AG04450 (cell line): ENCODE data around the gene RGS19. TPM values are rescaled to one million over a fixed set of nuclear protein-coding genes. Genes with fewer than 3 reads are reported as not detected.

Experiments used
- CTCF ChIA-PET: fragments of 300-600, 350-600 bp; formaldehyde crosslinking; extraction: SDS; loops from one replicate; lab custom pipeline; 2022; ENCODE audit warnings: antibody characterized with exemption, inconsistent platforms; lab: Charles Lee
- POLR2A ChIA-PET: fragments of 350-600 bp; formaldehyde crosslinking; extraction: SDS; loops from one replicate; lab custom pipeline; 2021; ENCODE audit warnings: antibody characterized with exemption, inconsistent platforms; lab: Yijun Ruan, JAX
- DNase-seq: peaks from one replicate; pipeline ENCODE4 v3.0.0-alpha.2; 2011; ENCODE audit warnings: low read depth, low spot score
- H3K27ac ChIP-seq: one replicate; pipeline ENCODE4 v1.5.1; 2012; ENCODE audit warnings: low read depth, low read length, control low read depth
- H3K27me3 ChIP-seq: one replicate; pipeline ENCODE4 v1.6.0; 2012; ENCODE audit warnings: low read length; ENCODE audit not compliant: control insufficient read depth, insufficient read depth
- H3K4me3 ChIP-seq: 2 replicates; pipeline ENCODE4 v1.5.1; 2011; ENCODE audit warnings: mild to moderate bottlenecking, low read depth, low read length, control low read depth
- H3K9me3 ChIP-seq: 2 replicates; pipeline ENCODE4 v1.5.1; 2012; ENCODE audit warnings: low read length; ENCODE audit not compliant: control insufficient read depth, insufficient read depth
- polyA plus RNA-seq: library from polyadenylated mRNA; depleted of rRNA; stranded (reverse); fragments of >200 nt; gene quantifications from 2 replicates; pipeline ENCODE4 v1.2.3, GENCODE V29; 2011
- TF ChIP-seq, protein P1 (sequence below): IDR thresholded peaks from 2 replicates; pipeline ENCODE4 v1.5.1; 2011; ENCODE audit warnings: low read depth, low read length, control low read depth, inconsistent platforms

Gene RGS19
- polyA plus RNA-seq, 1 experiment: 7.5 TPM

DNA sequence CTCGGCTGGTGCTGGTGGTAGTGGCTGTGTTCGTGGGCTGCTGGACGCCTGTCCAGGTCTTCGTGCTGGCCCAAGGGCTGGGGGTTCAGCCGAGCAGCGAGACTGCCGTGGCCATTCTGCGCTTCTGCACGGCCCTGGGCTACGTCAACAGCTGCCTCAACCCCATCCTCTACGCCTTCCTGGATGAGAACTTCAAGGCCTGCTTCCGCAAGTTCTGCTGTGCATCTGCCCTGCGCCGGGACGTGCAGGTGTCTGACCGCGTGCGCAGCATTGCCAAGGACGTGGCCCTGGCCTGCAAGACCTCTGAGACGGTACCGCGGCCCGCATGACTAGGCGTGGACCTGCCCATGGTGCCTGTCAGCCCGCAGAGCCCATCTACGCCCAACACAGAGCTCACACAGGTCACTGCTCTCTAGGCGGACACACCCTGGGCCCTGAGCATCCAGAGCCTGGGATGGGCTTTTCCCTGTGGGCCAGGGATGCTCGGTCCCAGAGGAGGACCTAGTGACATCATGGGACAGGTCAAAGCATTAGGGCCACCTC is 19.2 kb upstream of the RGS19 start:
- no peak for DNase-seq
- no peak overlapping the region for H3K4me3 ChIP-seq
- peaks cover 5% of the 10 kb centered on the region; the same call in 1 of the 2 replicates for H3K9me3 ChIP-seq
- ChIA-PET CTCF (no interaction called here), POLR2A (no interaction called here)
- TF ChIP-seq, protein P1, sequence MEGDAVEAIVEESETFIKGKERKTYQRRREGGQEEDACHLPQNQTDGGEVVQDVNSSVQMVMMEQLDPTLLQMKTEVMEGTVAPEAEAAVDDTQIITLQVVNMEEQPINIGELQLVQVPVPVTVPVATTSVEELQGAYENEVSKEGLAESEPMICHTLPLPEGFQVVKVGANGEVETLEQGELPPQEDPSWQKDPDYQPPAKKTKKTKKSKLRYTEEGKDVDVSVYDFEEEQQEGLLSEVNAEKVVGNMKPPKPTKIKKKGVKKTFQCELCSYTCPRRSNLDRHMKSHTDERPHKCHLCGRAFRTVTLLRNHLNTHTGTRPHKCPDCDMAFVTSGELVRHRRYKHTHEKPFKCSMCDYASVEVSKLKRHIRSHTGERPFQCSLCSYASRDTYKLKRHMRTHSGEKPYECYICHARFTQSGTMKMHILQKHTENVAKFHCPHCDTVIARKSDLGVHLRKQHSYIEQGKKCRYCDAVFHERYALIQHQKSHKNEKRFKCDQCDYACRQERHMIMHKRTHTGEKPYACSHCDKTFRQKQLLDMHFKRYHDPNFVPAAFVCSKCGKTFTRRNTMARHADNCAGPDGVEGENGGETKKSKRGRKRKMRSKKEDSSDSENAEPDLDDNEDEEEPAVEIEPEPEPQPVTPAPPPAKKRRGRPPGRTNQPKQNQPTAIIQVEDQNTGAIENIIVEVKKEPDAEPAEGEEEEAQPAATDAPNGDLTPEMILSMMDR: no peak
- peaks cover 31% of the 10 kb centered on the region for H3K27me3 ChIP-seq
- no peak overlapping the region for H3K27ac ChIP-seq

DNA sequence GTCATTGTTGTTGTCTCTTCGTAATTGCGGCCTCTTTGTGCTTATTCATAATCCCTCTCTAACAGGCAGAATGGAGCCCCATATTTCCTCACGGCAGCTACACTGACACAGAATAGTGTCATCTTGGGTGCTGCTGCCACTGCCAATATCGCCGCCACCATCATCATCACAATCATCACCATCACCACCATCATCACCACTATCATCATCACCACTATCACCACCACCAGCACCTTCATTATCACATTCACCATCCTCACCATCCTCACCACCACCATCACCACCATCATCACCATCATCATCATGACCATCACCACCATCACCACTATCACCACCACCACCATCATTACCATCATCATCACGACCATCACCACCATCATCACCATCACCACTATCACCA is 17.2 kb upstream of the RGS19 start:
- DNase-seq: no peak
- ChIA-PET CTCF (no interaction called here), POLR2A (no interaction called here)
- no peak overlapping the region for H3K4me3 ChIP-seq
- TF ChIP-seq, protein P1: no peak
- peaks cover 5% of the 10 kb centered on the region; the same call in 1 of the 2 replicates for H3K9me3 ChIP-seq
- no peak overlapping the region for H3K27ac ChIP-seq
- peaks cover 23% of the 10 kb centered on the region for H3K27me3 ChIP-seq

DNA sequence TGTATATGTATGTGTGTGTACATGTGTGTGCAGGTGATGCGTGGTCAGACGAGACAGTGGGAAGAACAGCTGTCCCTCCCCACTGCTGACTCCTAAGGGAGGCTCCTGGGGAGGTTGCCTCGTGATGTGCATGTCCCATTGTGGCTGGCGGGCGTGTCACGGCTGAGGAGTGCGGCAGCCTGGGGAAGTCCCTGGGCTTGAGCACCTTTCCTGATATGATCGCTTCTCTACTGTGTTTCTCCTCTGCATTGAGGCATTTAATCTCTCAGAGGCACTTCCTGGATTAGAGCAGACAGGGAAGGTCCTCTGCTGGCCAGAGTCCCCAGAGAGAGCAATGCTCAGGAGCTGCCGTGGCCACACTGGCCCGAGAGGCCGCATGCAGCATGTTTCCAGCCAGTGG is 16.6 kb upstream of the RGS19 start:
- Histone ChIP-seq H3K4me3 (no peak overlapping the region), H3K9me3 (peaks cover 5% of the 10 kb centered on the region; the same call in 1 of the 2 replicates), H3K27ac (no peak overlapping the region), H3K27me3 (peaks cover 17% of the 10 kb centered on the region)
- TF ChIP-seq, protein P1: no peak
- CTCF ChIA-PET: no interaction called here
- DNase-seq: no peak
- POLR2A ChIA-PET: no interaction called here

DNA sequence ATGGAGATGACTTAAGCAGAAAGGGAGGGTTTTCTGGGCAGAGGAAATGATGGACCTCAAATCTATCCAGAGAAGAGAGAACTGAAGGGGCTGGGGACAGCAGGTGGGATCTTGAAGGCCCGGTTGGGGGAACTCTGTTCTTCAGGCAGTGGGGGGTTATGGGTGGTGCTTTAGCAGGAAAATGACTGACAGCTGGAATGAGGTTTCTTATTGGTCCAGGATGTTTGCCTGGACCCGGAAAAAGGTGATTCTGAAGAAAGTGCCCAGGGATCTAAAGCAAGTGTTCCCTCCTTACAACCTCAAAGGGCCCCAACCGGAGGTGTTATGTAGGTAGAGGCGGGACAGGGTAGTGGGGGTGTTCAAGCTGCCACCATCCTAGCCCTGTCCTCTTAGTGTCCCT is 16.1 kb upstream of the RGS19 start:
- POLR2A ChIA-PET: no interaction called here
- peaks cover 12% of the 10 kb centered on the region for H3K27me3 ChIP-seq
- no peak overlapping the region for H3K27ac ChIP-seq
- TF ChIP-seq, protein P1: no peak
- DNase-seq: no peak
- peaks cover 5% of the 10 kb centered on the region; the same call in 1 of the 2 replicates for H3K9me3 ChIP-seq
- CTCF ChIA-PET: no interaction called here
- no peak overlapping the region for H3K4me3 ChIP-seq

DNA sequence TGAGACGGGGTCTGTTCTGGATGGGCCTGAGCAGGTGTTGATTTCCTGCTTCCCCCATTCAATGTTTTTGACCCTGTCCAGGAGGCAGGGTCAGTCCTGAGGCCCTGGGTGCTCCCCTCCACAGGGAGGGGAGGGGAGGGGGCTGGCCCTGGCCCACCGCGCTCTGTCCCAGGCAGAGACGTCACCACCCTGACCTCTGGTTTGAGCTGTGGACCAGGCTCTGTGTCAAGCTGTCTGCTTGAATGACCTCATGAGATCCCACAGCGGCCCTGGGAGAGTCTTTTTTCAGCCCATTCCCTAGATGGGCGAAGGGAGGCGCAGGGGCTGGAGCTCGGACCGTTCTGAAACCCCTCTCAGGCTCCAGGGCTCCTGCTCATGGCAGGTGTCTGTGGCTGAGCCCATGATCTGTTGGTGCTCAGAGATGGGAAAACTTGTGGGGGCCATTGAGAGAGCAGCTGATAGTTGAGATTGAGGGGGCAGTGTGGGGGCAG is 13.7 kb upstream of the RGS19 start:
- CTCF ChIA-PET: no interaction called here
- DNase-seq: no peak
- H3K9me3 ChIP-seq: peaks cover 5% of the 10 kb centered on the region; the same call in 1 of the 2 replicates
- H3K27me3 ChIP-seq: peaks cover 16% of the 10 kb centered on the region
- H3K27ac ChIP-seq: no peak overlapping the region
- H3K4me3 ChIP-seq: no peak overlapping the region
- TF ChIP-seq, protein P1: no peak
- POLR2A ChIA-PET: no interaction called here
